Left ventricle myocardium inferior (tissue), 1 donor: ENCODE measurements around the gene KIF6. TPM values are rescaled to one million over a fixed set of nuclear protein-coding genes. Genes with fewer than 3 reads are reported as not detected.

Experiments used
- DNase-seq: peaks from one replicate; pipeline ENCODE4 v3.0.0-alpha.2; 2020
- H3K27ac ChIP-seq: fragments of 200-600 bp; replicated peaks from 2 replicates; pipeline ENCODE4 v1.8.0; 2021
- H3K27me3 ChIP-seq: fragments of 200-600 bp; 2 replicates; pipeline ENCODE4 v1.8.0; 2021; ENCODE audit warnings: low read depth
- H3K36me3 ChIP-seq: fragments of 200-600 bp; 2 replicates; pipeline ENCODE4 v1.8.0; 2021
- H3K4me1 ChIP-seq: fragments of 200-600 bp; 2 replicates; pipeline ENCODE4 v1.8.0; 2021
- H3K4me3 ChIP-seq: fragments of 200-600 bp; 2 replicates; pipeline ENCODE4 v1.8.0; 2021; ENCODE audit warnings: mild to moderate bottlenecking, moderate library complexity
- H3K9me3 ChIP-seq: fragments of 200-600 bp; replicated peaks from 2 replicates; pipeline ENCODE4 v1.8.0; 2021
- intact Hi-C: fragments of 100-400 bp; cut with micrococcal nuclease; formaldehyde crosslinking; loops from one replicate; pipeline ENCODE4 v1.11.0; 2022
- total RNA-seq: library from RNA; stranded (reverse); fragmentation: NEBNext Ultra II Directional; extraction: Animal tissue kit (Norgen Biotek cat#: 25700); gene quantifications from one replicate; pipeline ENCODE4 v1.2.1, GENCODE V29; 2021
- TF ChIP-seq, protein P1 (sequence below): fragments of 200-600 bp; IDR thresholded peaks from 2 replicates; pipeline ENCODE4 v1.8.0; 2021; ENCODE audit warnings: antibody characterized with exemption, mild to moderate bottlenecking, borderline replicate concordance
- donor health status: DM: no; HTN: yes; CAD: no; lungs with severe emphysema.

The KIF6 gene
- total RNA-seq, 1 donor from 2014 or later = 0.69 TPM

DNA sequence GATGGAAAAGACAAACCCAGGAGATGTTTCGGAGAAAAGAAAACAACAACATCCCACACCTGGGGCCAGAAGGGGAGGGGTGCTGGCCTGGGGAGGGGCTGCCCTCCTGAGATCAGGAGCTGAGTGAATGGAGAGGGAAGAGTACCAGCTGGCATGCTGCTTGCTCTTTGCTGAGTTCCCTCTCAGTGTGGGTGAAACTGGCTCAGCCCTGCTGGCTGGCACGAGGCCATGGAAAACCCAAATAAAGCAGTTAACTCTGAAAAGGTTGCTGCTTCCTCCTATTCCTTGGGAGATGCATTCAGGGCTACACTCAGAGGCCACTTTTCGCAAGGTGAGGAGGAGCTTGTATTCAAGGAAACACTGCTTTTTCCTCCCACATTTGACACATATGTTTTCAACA is 394.7 kb downstream of the KIF6 start:
- Histone ChIP-seq H3K36me3 (no peaks in the 10 kb centered on the region), H3K9me3 (no peaks in the 10 kb centered on the region), H3K27me3 (peaks cover 76% of the 10 kb centered on the region), H3K27ac (no peak overlapping the region), H3K4me1 (no peaks in the 10 kb centered on the region), H3K4me3 (no peak overlapping the region)
- intact Hi-C loops = no loop called here
- DNase-seq = peak; percentile 48
- TF ChIP-seq, protein P1, sequence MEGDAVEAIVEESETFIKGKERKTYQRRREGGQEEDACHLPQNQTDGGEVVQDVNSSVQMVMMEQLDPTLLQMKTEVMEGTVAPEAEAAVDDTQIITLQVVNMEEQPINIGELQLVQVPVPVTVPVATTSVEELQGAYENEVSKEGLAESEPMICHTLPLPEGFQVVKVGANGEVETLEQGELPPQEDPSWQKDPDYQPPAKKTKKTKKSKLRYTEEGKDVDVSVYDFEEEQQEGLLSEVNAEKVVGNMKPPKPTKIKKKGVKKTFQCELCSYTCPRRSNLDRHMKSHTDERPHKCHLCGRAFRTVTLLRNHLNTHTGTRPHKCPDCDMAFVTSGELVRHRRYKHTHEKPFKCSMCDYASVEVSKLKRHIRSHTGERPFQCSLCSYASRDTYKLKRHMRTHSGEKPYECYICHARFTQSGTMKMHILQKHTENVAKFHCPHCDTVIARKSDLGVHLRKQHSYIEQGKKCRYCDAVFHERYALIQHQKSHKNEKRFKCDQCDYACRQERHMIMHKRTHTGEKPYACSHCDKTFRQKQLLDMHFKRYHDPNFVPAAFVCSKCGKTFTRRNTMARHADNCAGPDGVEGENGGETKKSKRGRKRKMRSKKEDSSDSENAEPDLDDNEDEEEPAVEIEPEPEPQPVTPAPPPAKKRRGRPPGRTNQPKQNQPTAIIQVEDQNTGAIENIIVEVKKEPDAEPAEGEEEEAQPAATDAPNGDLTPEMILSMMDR = no peak

DNA sequence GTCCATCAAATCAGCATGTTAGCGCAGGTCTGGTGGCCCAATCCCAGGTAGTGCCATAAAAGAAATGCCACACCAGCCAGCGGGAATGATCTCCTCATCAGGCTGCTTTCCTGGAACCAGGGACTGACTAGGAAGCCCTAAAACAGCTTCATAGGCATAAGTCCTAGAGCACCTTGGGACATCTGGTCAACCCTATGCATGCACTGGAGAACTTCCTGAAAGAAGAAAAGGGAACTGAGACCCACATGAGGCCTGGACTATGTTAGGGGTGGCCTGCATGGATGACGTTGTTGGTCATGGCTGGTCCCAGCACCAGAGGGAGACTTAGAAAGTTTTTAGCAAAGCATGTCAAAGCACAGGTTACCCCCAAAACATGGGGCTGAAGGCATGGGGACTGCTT is 395.2 kb downstream of the KIF6 start:
- Histone ChIP-seq H3K4me1 (no peaks in the 10 kb centered on the region), H3K27me3 (peaks cover 77% of the 10 kb centered on the region), H3K36me3 (no peaks in the 10 kb centered on the region), H3K4me3 (no peak overlapping the region), H3K9me3 (no peaks in the 10 kb centered on the region), H3K27ac (no peak overlapping the region)
- TF ChIP-seq, protein P1 = no peak
- DNase-seq = no peak
- intact Hi-C loops = no loop called here

DNA sequence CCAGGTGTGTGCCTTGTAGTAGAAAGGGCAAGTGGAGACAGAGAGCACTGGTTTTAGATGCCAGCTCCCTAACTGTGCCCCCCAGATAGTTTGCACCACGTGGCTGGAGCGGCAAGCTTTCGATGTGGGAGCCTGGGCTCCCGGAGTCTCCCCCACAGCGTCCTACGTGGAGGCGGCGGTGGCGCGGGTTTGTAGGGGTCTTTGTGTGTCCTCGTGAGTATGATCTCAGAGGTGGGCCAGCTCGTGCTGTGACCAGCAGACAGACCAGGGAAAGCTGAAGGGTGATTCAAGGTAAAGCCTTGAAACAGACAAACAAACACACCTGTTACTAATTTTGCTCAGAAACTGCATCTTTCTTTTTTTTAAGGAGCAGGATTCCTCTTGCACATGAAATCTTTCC is 397.1 kb downstream of the KIF6 start:
- intact Hi-C loops = no loop called here
- no peak for DNase-seq

DNA sequence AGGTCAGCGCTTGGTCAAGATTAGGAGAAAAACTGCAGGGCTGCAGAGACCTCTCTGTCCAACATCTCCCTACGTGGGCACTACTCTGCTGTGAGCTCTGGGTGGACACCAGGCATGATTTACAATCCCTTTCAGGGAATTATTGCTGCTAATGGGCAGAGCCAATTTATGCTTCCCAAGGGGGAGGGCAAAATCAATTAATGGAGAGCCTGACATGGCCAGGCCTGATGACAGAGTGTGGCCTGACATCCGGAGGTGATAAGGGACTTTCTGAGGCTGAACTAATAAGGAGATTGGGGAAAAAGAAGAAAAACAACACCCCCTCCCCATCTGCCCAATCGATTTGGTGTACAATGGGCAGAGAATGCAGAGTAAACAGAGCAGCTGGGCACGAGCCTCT is 397.7 kb downstream of the KIF6 start:
- H3K9me3 ChIP-seq = no peaks in the 10 kb centered on the region
- H3K4me3 ChIP-seq = no peak overlapping the region
- intact Hi-C loops = no loop called here
- H3K36me3 ChIP-seq = no peaks in the 10 kb centered on the region
- H3K27ac ChIP-seq = no peak overlapping the region
- peaks cover 76% of the 10 kb centered on the region for H3K27me3 ChIP-seq
- no peak for DNase-seq
- TF ChIP-seq, protein P1 = no peak
- H3K4me1 ChIP-seq = no peaks in the 10 kb centered on the region

More for the DNA sequence above, 397.1 kb downstream of the KIF6 start:
- TF ChIP-seq, protein P1 = no peak
- Histone ChIP-seq H3K4me3 (no peak overlapping the region), H3K27me3 (peaks cover 75% of the 10 kb centered on the region), H3K9me3 (no peaks in the 10 kb centered on the region), H3K36me3 (no peaks in the 10 kb centered on the region), H3K4me1 (no peaks in the 10 kb centered on the region), H3K27ac (no peak overlapping the region)

DNA sequence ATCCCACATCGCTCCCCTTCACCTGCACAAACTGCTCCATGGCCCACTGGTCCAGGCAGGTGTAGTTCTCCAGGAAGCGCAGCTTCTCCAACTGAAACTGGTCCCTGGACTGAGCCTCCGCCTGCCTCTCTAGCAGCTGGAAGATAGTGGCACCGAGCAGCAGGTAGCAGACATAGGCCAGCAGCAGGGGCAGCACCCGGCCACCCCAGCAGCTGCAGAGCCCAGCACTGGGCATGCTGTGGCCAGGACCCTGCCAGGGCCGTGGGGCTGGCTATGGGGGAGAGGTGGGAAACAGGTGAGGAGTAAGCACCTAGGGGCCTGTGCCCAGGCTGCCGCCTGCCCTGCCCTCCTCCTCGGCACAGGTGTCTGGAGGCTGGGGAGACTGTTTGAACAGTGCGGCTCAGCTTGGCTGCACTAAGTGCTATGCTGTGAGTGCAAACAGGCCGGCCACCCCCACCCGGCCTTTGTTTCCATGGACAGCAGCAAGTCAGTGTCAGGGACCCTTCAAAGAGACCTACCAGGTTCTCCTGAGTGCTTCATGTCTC is 402.8 kb downstream of the KIF6 start, which contains the start of gene KCNK16:
KCNK16 (minus strand) TSS at position 397 of the 545 bp plus-strand sequence; CDS start at position 235, 162 bp downstream.
- no peaks in the 10 kb centered on the region for H3K4me1 ChIP-seq
- H3K36me3 ChIP-seq = no peaks in the 10 kb centered on the region
- H3K27me3 ChIP-seq = peaks cover 50% of the 10 kb centered on the region
- H3K27ac ChIP-seq = no peak within 1 kb of the TSS
- intact Hi-C loops = no loop called here
- H3K4me3 ChIP-seq = no peak within 1 kb of the TSS
- no peaks in the 10 kb centered on the region for H3K9me3 ChIP-seq
- DNase-seq = no peak
- TF ChIP-seq, protein P1 = no peak

DNA sequence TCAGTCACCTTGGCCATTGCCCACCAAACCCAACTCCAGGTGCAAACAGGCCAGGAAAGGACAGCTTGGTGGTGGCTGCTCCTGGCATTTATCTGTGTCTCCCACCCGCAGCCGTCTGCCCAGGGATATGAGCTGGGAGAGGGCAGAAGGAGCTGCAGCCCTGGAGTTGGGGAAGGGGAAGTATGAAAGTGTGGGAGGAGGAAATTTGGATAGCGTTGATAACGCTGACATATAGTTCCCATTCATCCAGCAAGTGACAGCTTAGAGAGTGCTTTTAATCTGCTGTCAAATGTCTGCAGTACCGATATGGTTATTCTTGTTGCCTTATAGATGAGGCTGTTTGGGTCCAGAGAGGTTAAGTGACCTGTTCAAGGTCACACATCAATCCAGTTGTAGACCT is 403.4 kb downstream of the KIF6 start:
- H3K36me3 ChIP-seq = no peaks in the 10 kb centered on the region
- TF ChIP-seq, protein P1 = no peak
- no peaks in the 10 kb centered on the region for H3K4me1 ChIP-seq
- no peak overlapping the region for H3K27ac ChIP-seq
- H3K4me3 ChIP-seq = no peak overlapping the region
- no peaks in the 10 kb centered on the region for H3K9me3 ChIP-seq
- intact Hi-C loops = no loop called here
- H3K27me3 ChIP-seq = peaks cover 50% of the 10 kb centered on the region
- DNase-seq = no peak
